Measurements from ENCODE around the gene INTS2. TPM values are rescaled to one million over a fixed set of nuclear protein-coding genes. Genes with fewer than 3 reads are reported as not detected.

Gene INTS2
- total and polyA plus RNA-seq, 2 donors (not counting 1 experiment from before 2014, with no cell fraction given) = 3.5 to 19.5 TPM

DNA sequence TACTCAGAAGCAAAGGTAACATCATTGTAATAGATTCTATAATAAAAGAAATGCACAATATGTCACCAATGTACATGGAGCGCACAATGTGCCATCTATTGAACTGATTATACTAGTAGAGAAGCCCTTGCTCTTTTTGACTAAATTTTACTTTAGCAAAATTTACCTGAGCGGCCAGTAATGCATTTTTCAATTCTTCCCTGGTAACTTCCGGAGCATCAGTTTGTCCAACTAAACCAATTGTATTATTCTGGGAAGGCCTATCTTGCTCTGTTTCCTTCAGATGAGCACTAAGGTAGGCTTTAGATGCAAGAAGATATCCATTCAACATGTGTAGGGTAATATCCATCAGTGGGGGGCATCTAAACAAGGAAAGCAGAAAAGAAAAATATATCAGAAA lies 55.7 kb downstream of the INTS2 start:
- Histone ChIP-seq H3K9ac (ENCODE audit: low read length) (no peak overlapping the region), H3K27ac (ENCODE audit: low read length in 2 of 2) (no peak overlapping the region), H3K36me3 (replicated peaks in 1 of 2; ENCODE audit: control extremely low read depth in 1 of 2, control insufficient read depth in 1 of 2, extremely low read depth in 1 of 2, insufficient read depth in 2 of 2, low read length in 1 of 2) (peaks cover 3 to 41% of the 10 kb centered on the region in 2 experiments), H3K79me2 (ENCODE audit: control insufficient read depth, insufficient read depth, low read length) (no peaks in the 10 kb centered on the region), H3K4me1 (ENCODE audit: control insufficient read depth in 2 of 2, insufficient read depth in 2 of 2, low read length in 2 of 2) (no peaks in the 10 kb centered on the region), H3K9me3 (ENCODE audit: control extremely low read depth in 1 of 3, control insufficient read depth in 2 of 3, insufficient read depth in 1 of 3, low read length in 2 of 3) (no peaks in the 10 kb centered on the region), H3K4me3 (ENCODE audit: control extremely low read depth in 1 of 5, extremely low read depth in 1 of 5, insufficient read depth in 1 of 5, low read depth in 2 of 5, low read length in 4 of 5) (no peak overlapping the region), H4K20me1 (ENCODE audit: control insufficient read depth, insufficient read depth, low read length, poor library complexity, severe bottlenecking) (no peaks in the 10 kb centered on the region), H3K27me3 (replicated peaks in 1 of 4; ENCODE audit: control extremely low read depth in 1 of 4, control insufficient read depth in 3 of 4, insufficient read depth in 4 of 4, low read length in 3 of 4) (no peaks in the 10 kb centered on the region), H3K4me2 (replicated peaks; ENCODE audit: low read depth, low read length, poor library complexity, severe bottlenecking) (no peak overlapping the region), H2AFZ (ENCODE audit: insufficient read depth, low read depth, low read length, poor library complexity, severe bottlenecking) (no peak overlapping the region)
- H3K9me3 Mint-ChIP-seq (ENCODE audit: insufficient read depth) = no peaks in the 10 kb centered on the region
- no peak for DNase-seq
- no peak overlapping the region for H3K27ac Mint-ChIP-seq
- no peaks in the 10 kb centered on the region for H3K27me3 Mint-ChIP-seq
- H3K4me1 Mint-ChIP-seq = no peaks in the 10 kb centered on the region
- ATAC-seq (ENCODE audit: low read depth) = no peak
- no CpG with 5 or more reads among the region's 3 CpGs for WGBS (ENCODE audit: insufficient coverage)
- intact Hi-C loops (cut with micrococcal nuclease) = no loop called here
- ChIA-PET POLR2A (no interaction called here), CTCF (no interaction called here)
- TF ChIP-seq, protein P1, sequence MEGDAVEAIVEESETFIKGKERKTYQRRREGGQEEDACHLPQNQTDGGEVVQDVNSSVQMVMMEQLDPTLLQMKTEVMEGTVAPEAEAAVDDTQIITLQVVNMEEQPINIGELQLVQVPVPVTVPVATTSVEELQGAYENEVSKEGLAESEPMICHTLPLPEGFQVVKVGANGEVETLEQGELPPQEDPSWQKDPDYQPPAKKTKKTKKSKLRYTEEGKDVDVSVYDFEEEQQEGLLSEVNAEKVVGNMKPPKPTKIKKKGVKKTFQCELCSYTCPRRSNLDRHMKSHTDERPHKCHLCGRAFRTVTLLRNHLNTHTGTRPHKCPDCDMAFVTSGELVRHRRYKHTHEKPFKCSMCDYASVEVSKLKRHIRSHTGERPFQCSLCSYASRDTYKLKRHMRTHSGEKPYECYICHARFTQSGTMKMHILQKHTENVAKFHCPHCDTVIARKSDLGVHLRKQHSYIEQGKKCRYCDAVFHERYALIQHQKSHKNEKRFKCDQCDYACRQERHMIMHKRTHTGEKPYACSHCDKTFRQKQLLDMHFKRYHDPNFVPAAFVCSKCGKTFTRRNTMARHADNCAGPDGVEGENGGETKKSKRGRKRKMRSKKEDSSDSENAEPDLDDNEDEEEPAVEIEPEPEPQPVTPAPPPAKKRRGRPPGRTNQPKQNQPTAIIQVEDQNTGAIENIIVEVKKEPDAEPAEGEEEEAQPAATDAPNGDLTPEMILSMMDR (IDR thresholded peaks at IDR 0.05) = no peak
- no peak for TF ChIP-seq EZH2 (IDR thresholded peaks at IDR 0.05; ENCODE audit: borderline replicate concordance, insufficient read depth, low read depth, low read length, poor library complexity, severe bottlenecking)
- no peak overlapping the region for H3K4me3 Mint-ChIP-seq

DNA sequence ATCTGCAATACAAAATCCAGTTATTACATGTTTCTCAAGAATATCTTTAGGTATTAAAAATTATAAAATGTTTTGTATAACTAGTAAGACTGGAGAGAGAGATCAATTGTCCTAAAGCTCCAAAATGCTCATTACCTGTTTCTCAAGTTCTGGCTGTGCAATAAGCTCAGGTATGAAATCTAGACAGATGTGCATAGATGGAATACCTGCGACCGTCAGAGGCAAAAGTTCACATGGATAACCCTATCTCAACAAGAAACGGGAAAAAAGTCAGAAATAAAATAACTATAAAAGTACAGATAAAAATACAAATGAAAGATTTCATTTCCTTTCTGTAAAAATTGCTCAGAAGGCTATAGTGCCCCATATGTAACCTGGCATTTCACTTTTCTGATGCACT lies 58.6 kb downstream of the INTS2 start:
- Mint-ChIP-seq H3K4me3 (no peak overlapping the region), H3K9me3 (ENCODE audit: insufficient read depth) (no peaks in the 10 kb centered on the region), H3K27ac (no peak overlapping the region), H3K27me3 (no peaks in the 10 kb centered on the region), H3K4me1 (peaks cover 2% of the 10 kb centered on the region)
- H3K36me3 ChIP-seq (replicated peaks in 1 of 2; ENCODE audit: control extremely low read depth in 1 of 2, control insufficient read depth in 1 of 2, extremely low read depth in 1 of 2, insufficient read depth in 2 of 2, low read length in 1 of 2) = peaks cover 3 to 38% of the 10 kb centered on the region in 2 experiments
- no peaks in the 10 kb centered on the region for H3K9me3 ChIP-seq (ENCODE audit: control extremely low read depth in 1 of 3, control insufficient read depth in 2 of 3, insufficient read depth in 1 of 3, low read length in 2 of 3)
- WGBS (ENCODE audit: insufficient coverage) = no CpG with 5 or more reads among the region's 3 CpGs
- POLR2A ChIA-PET = interaction anchor here (0.6 kb wide), 1 partner anchor 15 kb away, joined by 4 read pairs; no protein-coding TSS in a partner anchor
- H2AFZ ChIP-seq (ENCODE audit: insufficient read depth, low read depth, low read length, poor library complexity, severe bottlenecking) = no peak overlapping the region
- TF ChIP-seq, protein P1 (IDR thresholded peaks at IDR 0.05) = no peak
- no peak for TF ChIP-seq EZH2 (IDR thresholded peaks at IDR 0.05; ENCODE audit: borderline replicate concordance, insufficient read depth, low read depth, low read length, poor library complexity, severe bottlenecking)
- H4K20me1 ChIP-seq (ENCODE audit: control insufficient read depth, insufficient read depth, low read length, poor library complexity, severe bottlenecking) = no peaks in the 10 kb centered on the region
- H3K27ac ChIP-seq (ENCODE audit: low read length in 2 of 2) = no peak overlapping the region
- intact Hi-C loops (cut with micrococcal nuclease) = no loop called here
- H3K4me1 ChIP-seq (ENCODE audit: control insufficient read depth in 2 of 2, insufficient read depth in 2 of 2, low read length in 2 of 2) = peaks cover 0 to 1% of the 10 kb centered on the region in 2 donors
- no peak overlapping the region for H3K9ac ChIP-seq (ENCODE audit: low read length)
- DNase-seq (no peak), ATAC-seq (ENCODE audit: low read depth) (no peak)
- no peaks in the 10 kb centered on the region for H3K27me3 ChIP-seq (replicated peaks in 1 of 4; ENCODE audit: control extremely low read depth in 1 of 4, control insufficient read depth in 3 of 4, insufficient read depth in 4 of 4, low read length in 3 of 4)
- H3K79me2 ChIP-seq (ENCODE audit: control insufficient read depth, insufficient read depth, low read length) = no peaks in the 10 kb centered on the region
- no peak overlapping the region for H3K4me2 ChIP-seq (replicated peaks; ENCODE audit: low read depth, low read length, poor library complexity, severe bottlenecking)
- H3K4me3 ChIP-seq (ENCODE audit: control extremely low read depth in 1 of 5, extremely low read depth in 1 of 5, insufficient read depth in 1 of 5, low read depth in 2 of 5, low read length in 4 of 5) = no peak overlapping the region
- CTCF ChIA-PET = no interaction called here

Data from B cell (primary cell).